PC-9 (cell line): ENCODE measurements around the gene FAM53A.

ENCODE experiments used
- EZH2 ChIP-seq: fragments of 200-600 bp; sonication (generic); IDR thresholded peaks from 2 replicates; pipeline ENCODE4 v1.8.0; 2017; ENCODE audit warnings: antibody characterized with exemption, low read depth
- TF ChIP-seq, protein P1 (sequence below): fragments of 200-600 bp; sonication (generic); conservative IDR thresholded peaks from 2 replicates; pipeline ENCODE4 v1.6.1; 2017; ENCODE audit warnings: mixed run types, antibody characterized with exemption, mild to moderate bottlenecking, moderate library complexity

DNA sequence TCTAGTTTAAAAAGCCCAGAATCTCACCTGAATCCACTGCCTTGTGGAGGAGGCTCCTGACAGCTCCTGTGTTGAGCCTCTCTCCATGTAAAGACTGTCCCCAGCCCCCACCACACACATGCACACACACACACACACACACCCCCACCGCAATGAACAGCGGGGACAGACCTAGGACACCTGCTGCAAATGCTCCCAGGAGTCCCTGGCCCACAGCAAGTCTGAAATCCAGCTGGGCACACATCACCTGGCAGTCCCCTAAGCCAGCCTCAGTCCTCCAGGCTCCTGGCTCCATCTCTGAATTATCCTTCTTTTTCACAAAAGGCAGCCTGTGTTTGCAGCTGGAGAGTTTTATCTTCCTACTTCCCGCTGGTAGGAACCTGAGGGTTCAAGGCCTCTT, 6.6 kb upstream of the FAM53A start:
- TF ChIP-seq, protein P1, sequence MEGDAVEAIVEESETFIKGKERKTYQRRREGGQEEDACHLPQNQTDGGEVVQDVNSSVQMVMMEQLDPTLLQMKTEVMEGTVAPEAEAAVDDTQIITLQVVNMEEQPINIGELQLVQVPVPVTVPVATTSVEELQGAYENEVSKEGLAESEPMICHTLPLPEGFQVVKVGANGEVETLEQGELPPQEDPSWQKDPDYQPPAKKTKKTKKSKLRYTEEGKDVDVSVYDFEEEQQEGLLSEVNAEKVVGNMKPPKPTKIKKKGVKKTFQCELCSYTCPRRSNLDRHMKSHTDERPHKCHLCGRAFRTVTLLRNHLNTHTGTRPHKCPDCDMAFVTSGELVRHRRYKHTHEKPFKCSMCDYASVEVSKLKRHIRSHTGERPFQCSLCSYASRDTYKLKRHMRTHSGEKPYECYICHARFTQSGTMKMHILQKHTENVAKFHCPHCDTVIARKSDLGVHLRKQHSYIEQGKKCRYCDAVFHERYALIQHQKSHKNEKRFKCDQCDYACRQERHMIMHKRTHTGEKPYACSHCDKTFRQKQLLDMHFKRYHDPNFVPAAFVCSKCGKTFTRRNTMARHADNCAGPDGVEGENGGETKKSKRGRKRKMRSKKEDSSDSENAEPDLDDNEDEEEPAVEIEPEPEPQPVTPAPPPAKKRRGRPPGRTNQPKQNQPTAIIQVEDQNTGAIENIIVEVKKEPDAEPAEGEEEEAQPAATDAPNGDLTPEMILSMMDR, result no peak
- TF ChIP-seq EZH2, result no peak
